ENCODE data around the gene OBSCN.

OBSCN gene

GRCh38 chr1:228358039-228358763, 150.4 kb downstream of the OBSCN start:
- no peak for DNase-seq (ENCODE audit: low read depth in 2 of 2)

DNA sequence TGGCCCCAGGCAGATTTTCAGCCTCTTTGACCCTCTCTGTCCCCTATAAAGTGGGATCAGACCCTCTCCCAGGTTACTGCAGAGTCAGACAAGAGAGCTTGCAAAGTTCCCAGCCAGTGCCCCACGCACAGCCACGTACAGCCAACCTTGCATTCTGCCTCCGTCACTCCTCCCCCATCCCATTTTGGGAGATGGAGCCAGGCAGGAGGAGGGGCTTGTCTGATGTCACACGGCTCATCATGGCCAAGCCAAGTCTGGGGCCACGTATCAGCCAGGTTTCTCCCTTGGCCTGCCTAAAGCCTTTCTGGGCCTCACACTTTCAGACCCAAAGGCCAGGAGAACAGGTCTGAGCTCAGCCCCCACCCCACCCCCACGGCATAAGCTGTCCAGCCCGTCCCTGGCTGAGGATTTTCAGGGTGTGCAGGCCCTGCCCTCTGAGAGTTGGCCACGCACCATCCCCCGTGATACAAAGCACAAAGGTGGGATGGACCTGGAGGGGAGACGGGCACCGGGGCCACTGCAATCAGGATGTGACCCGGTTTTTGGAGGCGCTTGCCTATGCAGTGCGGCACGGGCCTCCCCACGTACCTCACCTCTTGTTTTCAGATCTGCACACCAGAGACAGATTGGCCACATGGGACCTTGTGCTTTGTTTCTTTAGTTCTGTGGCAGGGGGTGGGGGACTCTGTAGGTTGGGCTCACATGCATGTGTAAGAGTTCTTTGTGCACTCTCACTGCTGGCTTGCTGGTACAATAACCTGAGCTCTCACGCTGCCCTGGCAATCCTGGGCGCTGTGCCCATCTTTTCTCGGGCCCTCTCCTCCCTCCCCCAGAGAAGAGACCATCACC, 151.1 kb downstream of the OBSCN start:
- no peak for DNase-seq (ENCODE audit: low read depth in 2 of 2)

DNA sequence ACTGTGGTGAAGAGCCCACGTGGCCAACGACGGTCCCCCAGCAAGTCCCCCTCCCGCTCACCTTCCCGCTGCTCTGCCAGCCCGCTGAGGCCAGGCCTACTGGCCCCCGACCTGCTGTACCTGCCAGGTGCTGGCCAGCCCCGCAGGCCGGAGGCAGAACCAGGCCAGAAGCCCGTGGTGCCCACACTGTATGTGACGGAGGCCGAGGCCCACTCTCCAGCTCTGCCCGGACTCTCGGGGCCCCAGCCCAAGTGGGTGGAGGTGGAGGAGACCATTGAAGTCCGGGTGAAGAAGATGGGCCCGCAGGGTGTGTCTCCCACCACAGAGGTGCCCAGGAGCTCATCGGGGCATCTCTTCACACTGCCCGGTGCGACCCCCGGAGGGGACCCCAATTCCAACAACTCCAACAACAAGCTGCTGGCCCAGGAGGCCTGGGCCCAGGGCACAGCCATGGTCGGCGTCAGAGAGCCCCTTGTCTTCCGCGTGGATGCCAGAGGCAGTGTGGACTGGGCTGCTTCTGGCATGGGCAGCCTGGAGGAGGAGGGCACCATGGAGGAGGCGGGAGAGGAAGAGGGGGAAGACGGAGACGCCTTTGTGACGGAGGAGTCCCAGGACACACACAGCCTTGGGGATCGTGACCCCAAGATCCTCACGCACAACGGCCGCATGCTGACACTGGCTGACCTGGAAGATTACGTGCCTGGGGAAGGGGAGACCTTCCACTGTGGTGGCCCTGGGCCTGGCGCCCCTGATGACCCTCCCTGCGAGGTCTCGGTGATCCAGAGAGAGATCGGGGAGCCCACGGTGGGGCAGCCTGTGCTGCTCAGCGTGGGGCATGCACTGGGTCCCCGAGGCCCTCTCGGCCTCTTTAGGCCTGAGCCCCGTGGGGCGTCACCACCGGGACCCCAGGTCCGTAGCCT, 152.0 kb downstream of the OBSCN start:
- DNase-seq (ENCODE audit: low read depth in 2 of 2), result no peak

DNA sequence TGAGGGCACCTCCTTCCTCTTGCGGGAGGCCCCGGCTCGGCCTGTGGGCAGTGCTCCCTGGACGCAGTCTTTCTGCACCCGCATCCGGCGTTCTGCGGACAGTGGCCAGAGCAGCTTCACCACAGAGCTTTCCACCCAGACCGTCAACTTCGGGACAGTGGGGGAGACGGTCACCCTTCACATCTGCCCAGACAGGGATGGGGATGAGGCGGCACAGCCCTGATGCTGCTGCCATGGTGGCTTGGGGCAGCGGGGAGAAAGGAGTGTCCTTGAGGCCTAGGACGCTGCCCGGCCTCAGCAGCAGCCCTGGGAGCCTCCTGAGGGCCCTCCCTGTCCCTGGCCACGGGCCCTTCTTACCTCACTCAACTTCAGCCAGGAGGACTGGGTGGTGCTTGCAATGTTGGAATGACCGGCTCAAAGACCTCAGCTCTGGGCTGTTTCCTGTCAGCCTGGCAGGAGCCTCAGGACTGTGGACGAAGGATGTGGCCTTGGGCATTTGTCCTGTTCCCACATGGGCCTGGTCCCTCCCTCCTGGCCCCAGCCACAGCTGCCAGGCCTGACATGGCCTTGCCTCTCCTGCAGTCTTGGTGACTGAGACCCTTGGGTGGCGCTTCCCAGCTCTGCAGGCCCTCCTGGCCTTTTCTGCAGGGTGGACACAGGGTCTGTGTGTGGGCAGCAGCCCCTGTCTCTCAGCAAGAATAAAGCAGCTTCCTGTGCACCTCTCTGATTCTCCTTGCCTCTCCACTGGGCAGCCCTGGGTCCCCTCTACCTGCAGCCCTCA, 152.9 kb downstream of the OBSCN start:
- DNase-seq (ENCODE audit: low read depth in 2 of 2), result no peak

GRCh38 chr1:228361314-228362140, 153.7 kb downstream of the OBSCN start:
- DNase-seq (ENCODE audit: low read depth in 2 of 2), result no peak

DNA sequence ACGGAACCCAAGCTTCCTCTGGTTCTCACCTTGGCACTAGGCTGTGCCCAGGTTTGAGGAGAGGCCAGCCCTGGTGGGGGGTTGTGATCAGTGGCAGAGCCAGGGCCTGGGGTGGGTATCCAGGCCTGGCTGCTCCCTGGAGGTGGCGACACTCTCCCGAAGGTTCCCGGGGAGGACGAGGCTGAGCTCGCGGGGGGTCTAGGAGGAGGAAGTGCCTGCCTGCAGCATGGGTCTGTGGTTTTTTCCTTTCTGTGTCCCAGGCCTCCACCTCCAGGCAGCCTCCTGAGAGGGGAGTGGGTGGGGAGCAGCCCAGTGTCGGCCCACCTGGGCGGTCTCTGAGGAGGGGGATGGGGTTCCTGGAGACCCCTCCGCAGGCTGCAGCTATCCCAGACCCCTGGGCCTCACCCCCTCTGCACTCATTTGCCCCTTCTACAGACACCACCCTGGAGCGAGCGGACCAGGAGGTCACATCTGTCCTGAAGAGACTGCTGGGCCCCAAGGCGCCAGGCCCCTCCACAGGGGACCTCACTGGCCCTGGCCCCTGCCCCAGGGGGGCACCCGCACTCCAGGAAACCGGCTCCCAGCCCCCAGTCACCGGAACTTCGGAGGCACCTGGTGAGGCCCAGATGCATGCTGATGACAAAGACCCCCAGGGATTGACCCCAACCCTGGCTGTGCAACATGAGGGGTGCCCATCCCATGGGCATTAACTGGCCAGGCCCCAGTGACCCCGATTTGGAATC, 154.5 kb downstream of the OBSCN start:
- no peak for DNase-seq (ENCODE audit: low read depth in 2 of 2)

DNA sequence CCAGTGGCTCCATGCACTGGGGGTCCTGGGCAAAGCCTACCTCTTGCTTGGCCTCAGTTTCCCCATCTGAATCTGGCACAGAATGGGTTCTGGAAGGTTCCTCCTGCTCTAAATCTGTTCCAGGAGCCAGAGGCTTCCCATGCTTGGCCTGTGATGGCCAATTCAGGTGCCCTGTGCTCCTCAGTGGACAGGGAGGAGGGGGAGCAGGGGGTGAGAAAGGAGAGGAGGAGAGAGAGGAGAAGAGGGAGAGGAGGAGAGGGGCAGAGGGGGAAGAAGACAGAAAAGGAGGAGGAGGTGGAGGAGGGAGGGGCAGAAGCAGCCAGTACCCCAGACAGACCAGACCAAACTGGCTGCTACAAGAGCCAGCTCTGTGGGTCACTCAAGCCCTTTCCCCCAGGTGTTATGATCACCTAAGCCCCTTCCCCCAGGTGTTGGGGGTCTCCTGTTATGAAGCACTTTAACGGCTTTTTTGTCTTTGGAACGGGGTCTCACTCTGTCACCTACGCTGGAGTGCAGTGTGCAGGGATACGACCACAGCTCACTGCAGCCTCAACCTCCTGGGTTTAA, 155.1 kb downstream of the OBSCN start:
- no peak for DNase-seq (ENCODE audit: low read depth in 2 of 2)

DNA sequence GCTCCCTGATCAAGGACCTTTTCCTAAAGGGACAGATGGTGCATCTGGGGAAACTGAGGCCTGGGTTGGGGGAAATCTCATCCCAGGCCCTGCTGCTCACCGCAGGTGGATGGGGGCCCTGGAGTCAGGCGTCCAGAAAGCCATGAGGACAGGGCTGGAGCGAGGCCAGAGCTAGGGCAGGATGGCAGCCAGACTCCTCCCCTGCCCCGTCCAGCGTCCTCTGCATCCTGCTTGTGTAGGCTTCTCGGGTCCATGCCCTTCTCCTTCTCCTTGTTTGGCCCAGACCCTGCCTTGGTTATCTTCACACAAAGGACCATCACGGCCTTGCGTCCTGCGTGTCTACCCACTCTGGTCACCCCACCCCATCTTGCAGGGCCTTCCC, 155.8 kb downstream of the OBSCN start:
- no peak for DNase-seq (ENCODE audit: low read depth in 2 of 2)

DNA sequence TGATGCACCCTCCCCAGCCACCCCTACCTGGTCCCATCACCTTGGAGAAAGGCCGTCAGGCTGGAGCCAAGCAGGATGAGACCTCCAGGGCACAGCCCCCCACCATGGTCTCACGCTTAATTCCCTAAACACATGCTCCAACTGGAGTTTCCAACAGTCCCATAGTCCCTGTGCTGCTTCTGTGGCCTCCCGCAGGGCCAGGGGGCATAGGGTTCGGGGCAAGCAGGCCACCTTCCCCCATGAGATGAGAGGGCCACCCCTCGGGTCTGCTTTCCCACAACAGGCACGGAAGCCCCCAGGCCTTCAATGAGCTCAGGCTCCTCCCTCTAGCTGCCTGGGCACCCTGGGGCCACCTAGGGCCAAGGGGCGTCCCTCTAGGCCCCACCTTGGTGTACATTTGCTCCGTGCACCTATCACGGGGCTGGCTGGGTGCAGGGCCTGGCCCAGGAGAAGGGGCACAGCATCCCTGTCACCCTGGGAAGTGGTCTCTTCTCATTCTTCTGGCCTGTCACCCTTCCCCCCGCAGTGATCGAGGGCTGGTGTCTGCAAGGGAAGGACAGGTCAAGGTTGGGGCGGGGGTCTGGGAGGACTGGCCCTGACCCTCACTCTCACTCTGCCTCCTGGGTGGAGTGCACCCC, 156.3 kb downstream of the OBSCN start:
- no peak for DNase-seq (ENCODE audit: low read depth in 2 of 2)

GRCh38 chr1:228364706-228365213, 156.9 kb downstream of the OBSCN start:
- no peak for DNase-seq (ENCODE audit: low read depth in 2 of 2)

DNA sequence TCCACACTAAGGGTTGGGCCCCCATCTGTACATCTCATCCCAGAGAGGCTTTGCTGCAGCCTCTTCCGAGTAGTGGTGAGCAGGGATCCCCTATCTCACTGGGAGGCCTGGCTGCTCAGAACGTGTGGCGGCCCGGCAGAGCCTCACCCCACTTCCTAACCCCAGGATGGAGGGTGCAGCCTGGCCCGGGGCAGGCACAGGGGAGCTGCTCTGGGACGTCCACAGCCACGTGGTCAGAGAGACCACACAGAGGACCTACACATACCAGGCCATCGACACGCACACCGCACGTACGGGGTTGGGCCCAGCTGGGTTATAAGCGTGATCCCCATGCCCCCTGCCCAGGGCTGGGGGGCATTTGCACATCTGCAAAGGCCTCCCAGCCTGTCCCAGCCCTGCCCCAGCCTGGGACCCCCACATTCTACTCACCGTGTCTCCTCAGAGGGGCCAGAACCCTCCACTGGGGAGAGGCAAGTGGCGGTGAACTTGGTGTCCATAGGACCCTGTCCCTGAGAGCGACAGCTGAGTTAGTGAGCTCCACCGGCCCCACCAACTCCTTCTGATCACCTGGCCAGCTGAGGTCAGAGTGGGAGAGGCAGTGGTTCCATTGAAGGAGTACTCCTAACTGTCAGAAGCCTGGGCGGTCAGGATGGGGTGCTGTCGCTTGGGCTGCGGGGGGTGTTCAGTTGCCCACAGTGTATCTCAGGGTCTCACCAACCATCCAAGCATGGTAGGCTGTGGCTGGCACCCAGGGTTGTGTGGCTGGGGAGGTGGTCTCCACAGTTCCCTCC, 157.6 kb downstream of the OBSCN start:
- no peak for DNase-seq (ENCODE audit: low read depth in 2 of 2)

GRCh38 chr1:228366062-228366865, 158.4 kb downstream of the OBSCN start:
- no peak for DNase-seq (ENCODE audit: low read depth in 2 of 2)

DNA sequence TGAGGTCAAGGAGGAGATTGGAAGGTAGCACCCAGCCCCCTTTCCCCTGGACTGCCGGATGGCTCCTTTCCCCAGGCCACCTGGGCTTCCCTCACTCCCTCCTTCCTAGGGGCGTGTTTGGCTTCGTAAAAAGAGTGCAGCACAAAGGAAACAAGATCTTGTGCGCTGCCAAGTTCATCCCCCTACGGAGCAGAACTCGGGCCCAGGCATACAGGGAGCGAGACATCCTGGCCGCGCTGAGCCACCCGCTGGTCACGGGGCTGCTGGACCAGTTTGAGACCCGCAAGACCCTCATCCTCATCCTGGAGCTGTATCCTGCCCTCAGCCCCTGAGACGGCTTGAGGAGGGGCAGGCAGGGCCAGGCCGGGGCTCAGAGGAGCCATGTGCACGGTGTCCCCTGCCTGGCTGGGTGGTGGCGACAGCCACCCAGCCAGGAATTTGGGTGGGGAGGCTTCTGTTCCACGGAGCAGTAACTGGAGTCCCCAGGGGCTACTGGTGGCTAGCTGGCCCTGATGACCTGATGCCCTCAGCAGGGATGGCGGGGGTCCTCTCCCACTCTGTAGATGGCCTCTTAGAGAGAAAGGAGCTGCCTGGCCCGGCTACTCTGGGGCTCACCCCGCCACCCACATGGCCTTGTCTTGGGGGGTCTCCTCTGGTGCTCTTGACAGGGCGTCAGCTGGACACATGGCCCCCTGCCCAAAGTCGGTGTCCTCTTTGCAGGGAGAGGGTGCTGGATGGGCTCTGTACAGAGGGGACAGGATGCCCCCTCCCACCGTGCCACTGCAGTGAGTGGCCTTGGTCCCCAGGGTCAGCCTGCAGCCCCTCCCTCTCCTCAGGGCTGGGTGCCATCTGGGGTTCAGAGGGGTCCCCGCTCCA, 159.3 kb downstream of the OBSCN start:
- DNase-seq (ENCODE audit: low read depth in 2 of 2), result no peak

- DNase-seq (ENCODE audit: low read depth in 2 of 2), result no peak
Measured at GRCh38 chr1:228367798-228368791, 160.3 kb downstream of the OBSCN start.

All from stimulated activated CD4-positive, alpha-beta T cell treated with anti-CD3 and anti-CD28 coated beads, Interleukin-12 subunit alpha, Interleukin-12 subunit beta, amount 100 ng/mL, for 24 hours (primary cell).